Ascending aorta (tissue), 2 donors: ENCODE data around the gene CRELD1. TPM values are rescaled to one million over a fixed set of nuclear protein-coding genes. Genes with fewer than 3 reads are reported as not detected.

Experiments used
- DNase-seq, 2 donors: peaks; one replicate each; pipeline ENCODE4 v3.0.0-alpha.2; 2019; ENCODE audit warnings: low spot score in 2 of 2
- H3K27ac ChIP-seq, 2 donors: fragments of 200-600 bp; sonication (generic); one replicate each; pipeline ENCODE4 v1.5.1; 2016 to 2017; ENCODE audit warnings: mild to moderate bottlenecking in 1 of 2
- H3K27me3 ChIP-seq: fragments of 200-600 bp; sonication (generic); one replicate; pipeline ENCODE4 v1.5.1; 2017
- H3K36me3 ChIP-seq, 2 donors: fragments of 200-600 bp; sonication (generic); one replicate each; pipeline ENCODE4 v1.5.1; 2016
- H3K4me1 ChIP-seq, 2 donors: fragments of 200-600 bp; sonication (generic); one replicate each; pipeline ENCODE4 v1.5.1; 2016 to 2017; ENCODE audit warnings: mild to moderate bottlenecking in 1 of 2
- H3K4me3 ChIP-seq, 2 donors: fragments of 200-600 bp; sonication (generic); one replicate each; pipeline ENCODE4 v1.5.1; 2016 to 2017; ENCODE audit warnings: mild to moderate bottlenecking in 1 of 2
- H3K9me3 ChIP-seq, 2 donors: fragments of 200-600 bp; sonication (generic); one replicate each; pipeline ENCODE4 v1.5.1; 2016
- CTCF ChIP-seq, 3 experiments: fragments of 200-600 bp in 2 of 3; fragments of 450-650 bp in 1 of 3; sonication (generic) in 2 of 3; IDR thresholded peaks; one replicate each; pipeline ENCODE4 v1.5.1; 2016 to 2019; ENCODE audit warnings: antibody characterized with exemption in 3 of 3, mild to moderate bottlenecking in 1 of 3, moderate library complexity in 1 of 3
- intact Hi-C: fragments of 100-400 bp; cut with DNase I; formaldehyde crosslinking; loops from one replicate; pipeline ENCODE4 v1.15.1; 2023
- total RNA-seq: library from RNA; depleted of rRNA; stranded (reverse); fragments of >200 nt; gene quantifications from one replicate; pipeline ENCODE4 v1.1.0, GENCODE V29; 2016

CRELD1 gene
- total RNA-seq, 1 donor from 2014 or later: 35.8 TPM

GRCh38 chr3:9909221-9910013, 24.2 kb upstream of the CRELD1 start:
- Histone ChIP-seq H3K9me3 (no peaks in the 10 kb centered on the region), H3K27me3 (no peaks in the 10 kb centered on the region), H3K36me3 (peaks cover 0 to 3% of the 10 kb centered on the region in 2 donors), H3K4me1 (peaks cover 6% of the 10 kb centered on the region in 2 donors), H3K27ac (no peak overlapping the region), H3K4me3 (no peak overlapping the region)
- intact Hi-C loops: loop anchor here (10.0 kb wide), 1 partner anchor 515 kb away; the partner anchor contains the start of gene SETD5
- DNase-seq: no peak
- TF ChIP-seq CTCF (IDR thresholded peaks at IDR 0.05): no peak

GRCh38 chr3:9911863-9912262, 21.8 kb upstream of the CRELD1 start:
- Histone ChIP-seq H3K36me3 (peaks cover 0 to 3% of the 10 kb centered on the region in 2 donors), H3K4me1 (peaks cover 12 to 20% of the 10 kb centered on the region in 2 donors), H3K27ac (no peak overlapping the region), H3K9me3 (no peaks in the 10 kb centered on the region), H3K4me3 (no peak overlapping the region), H3K27me3 (no peaks in the 10 kb centered on the region)
- DNase-seq: no peak
- intact Hi-C loops: loop anchor here (10.0 kb wide), 1 partner anchor 517 kb away; the partner anchor contains the start of gene SETD5
- no peak for TF ChIP-seq CTCF (IDR thresholded peaks at IDR 0.05)

- DNase-seq: no peak
- H3K27me3 ChIP-seq: no peaks in the 10 kb centered on the region
- TF ChIP-seq CTCF (IDR thresholded peaks at IDR 0.05): no peak
- H3K9me3 ChIP-seq: no peaks in the 10 kb centered on the region
- H3K27ac ChIP-seq: no peak overlapping the region
- intact Hi-C loops: loop anchor here (10.0 kb wide), 1 partner anchor 518 kb away; the partner anchor contains the start of gene SETD5
- H3K4me1 ChIP-seq: peaks cover 16 to 22% of the 10 kb centered on the region in 2 donors
- no peak overlapping the region for H3K4me3 ChIP-seq
- H3K36me3 ChIP-seq: peaks cover 0 to 3% of the 10 kb centered on the region in 2 donors
These were observed 21.2 kb upstream of the CRELD1 start for GRCh38 chr3:9912294-9912935.

- H3K4me1 ChIP-seq: peaks cover 22 to 32% of the 10 kb centered on the region in 2 donors
- no peak for TF ChIP-seq CTCF (IDR thresholded peaks at IDR 0.05)
- intact Hi-C loops: loop anchor here (10.0 kb wide), 1 partner anchor 519 kb away; the partner anchor contains the start of gene SETD5
- H3K27ac ChIP-seq: peak overlapping the region in 1 of 2 donors; percentile 86
- H3K9me3 ChIP-seq: no peaks in the 10 kb centered on the region
- DNase-seq: no peak
- H3K36me3 ChIP-seq: peaks cover 0 to 3% of the 10 kb centered on the region in 2 donors
- H3K27me3 ChIP-seq: no peaks in the 10 kb centered on the region
- H3K4me3 ChIP-seq: no peak overlapping the region
These were observed 20.0 kb upstream of the CRELD1 start for GRCh38 chr3:9913601-9914000.

GRCh38 chr3:9914011-9914410, 19.6 kb upstream of the CRELD1 start:
- peak overlapping the region; percentile 79 to 86 for H3K27ac ChIP-seq
- intact Hi-C loops: loop anchor here (10.0 kb wide), 1 partner anchor 519 kb away; the partner anchor contains the start of gene SETD5
- no peak for DNase-seq
- H3K27me3 ChIP-seq: no peaks in the 10 kb centered on the region
- peaks cover 0 to 3% of the 10 kb centered on the region in 2 donors for H3K36me3 ChIP-seq
- no peaks in the 10 kb centered on the region for H3K9me3 ChIP-seq
- H3K4me3 ChIP-seq: no peak overlapping the region
- no peak for TF ChIP-seq CTCF (IDR thresholded peaks at IDR 0.05)
- H3K4me1 ChIP-seq: peaks cover 22 to 32% of the 10 kb centered on the region in 2 donors
